Measurements from ENCODE around the gene PNPLA5.

GRCh38 chr22:43910178-43910695, 18.4 kb upstream of the PNPLA5 start:
- no peak for TF ChIP-seq CTCF (IDR thresholded peaks at IDR 0.05)
- no peak for TF ChIP-seq POLR2A (IDR thresholded peaks at IDR 0.05)
- TF ChIP-seq POLR2AphosphoS5 (IDR thresholded peaks at IDR 0.05; ENCODE audit: insufficient read depth in 1 of 2, low read depth in 1 of 2), result no peak

Data from vagina (tissue), 2 donors.